ENCODE data around the gene NFIA.

NFIA gene

GRCh38 chr1:61089741-61090140, 7.4 kb downstream of the NFIA start:
- no peak for TF ChIP-seq CTCF (IDR thresholded peaks at IDR 0.05; ENCODE audit: control insufficient read depth, insufficient read depth, low read depth, low read length, missing control alignments)

GRCh38 chr1:61090546-61091202, 8.3 kb downstream of the NFIA start:
- no peak overlapping the region for H3K4me3 ChIP-seq (ENCODE audit: control insufficient read depth, low read depth, low read length)
- no peak for DNase-seq (ENCODE audit: low read depth)
- no peak for TF ChIP-seq CTCF (IDR thresholded peaks at IDR 0.05; ENCODE audit: control insufficient read depth, insufficient read depth, low read depth, low read length, missing control alignments)

More at GRCh38 chr1:61089741-61090140, 7.4 kb downstream of the NFIA start:
- no peak for DNase-seq (ENCODE audit: low read depth)
- no peak overlapping the region for H3K4me3 ChIP-seq (ENCODE audit: control insufficient read depth, low read depth, low read length)

- no peak for TF ChIP-seq CTCF (IDR thresholded peaks at IDR 0.05; ENCODE audit: control insufficient read depth, insufficient read depth, low read depth, low read length, missing control alignments)
- no peak for DNase-seq (ENCODE audit: low read depth)
- H3K4me3 ChIP-seq (ENCODE audit: control insufficient read depth, low read depth, low read length), result no peak overlapping the region
Observed at GRCh38 chr1:61091455-61091854, 9.1 kb downstream of the NFIA start.

GRCh38 chr1:61092642-61093041, 10.3 kb downstream of the NFIA start:
- DNase-seq (ENCODE audit: low read depth), result no peak
- no peak for TF ChIP-seq CTCF (IDR thresholded peaks at IDR 0.05; ENCODE audit: control insufficient read depth, insufficient read depth, low read depth, low read length, missing control alignments)
- H3K4me3 ChIP-seq (ENCODE audit: control insufficient read depth, low read depth, low read length), result no peak overlapping the region

- no peak for TF ChIP-seq CTCF (IDR thresholded peaks at IDR 0.05; ENCODE audit: control insufficient read depth, insufficient read depth, low read depth, low read length, missing control alignments)
- H3K4me3 ChIP-seq (ENCODE audit: control insufficient read depth, low read depth, low read length), result no peak overlapping the region
- no peak for DNase-seq (ENCODE audit: low read depth)
Observed at GRCh38 chr1:61093525-61094137, 11.3 kb downstream of the NFIA start.

GRCh38 chr1:61094677-61095469, 12.5 kb downstream of the NFIA start:
- no peak overlapping the region for H3K4me3 ChIP-seq (ENCODE audit: control insufficient read depth, low read depth, low read length)
- DNase-seq (ENCODE audit: low read depth), result no peak
- TF ChIP-seq CTCF (IDR thresholded peaks at IDR 0.05; ENCODE audit: control insufficient read depth, insufficient read depth, low read depth, low read length, missing control alignments), result no peak
